ENCODE results near the gene DMD.
"Not testable (repeated sequence)": the region's sequence is repeated elsewhere in the genome, so short reads cannot be mapped to it uniquely, and the experiment has no call there.

The DMD gene

DNA sequence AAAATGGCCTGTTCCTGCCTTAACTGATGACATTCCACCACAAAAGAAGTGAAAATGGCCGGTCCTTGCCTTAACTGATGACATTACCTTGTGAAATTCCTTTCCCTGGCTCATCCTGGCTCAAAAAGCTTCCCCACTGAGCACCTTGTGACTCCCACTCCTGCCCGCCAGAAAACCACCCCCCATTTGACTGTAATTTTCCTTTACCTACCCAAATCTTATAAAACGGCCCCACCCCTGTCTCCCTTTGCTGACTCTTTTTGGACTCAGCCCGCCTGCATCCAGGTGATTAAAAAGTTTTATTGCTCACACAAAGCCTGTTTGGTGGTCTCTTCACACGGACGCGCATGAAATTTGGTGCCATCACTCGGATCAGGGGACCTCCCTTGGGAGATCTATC is 1833.5 kb downstream of the DMD start:
- DNase-seq: not testable (repeated sequence)

- no peak for DNase-seq
Measured at GRCh38 chrX:31376408-31377022, 1834.8 kb downstream of the DMD start.

GRCh38 chrX:31374786-31375185 is 1836.6 kb downstream of the DMD start:
- DNase-seq: no peak

GRCh38 chrX:31371956-31372355 is 1839.4 kb downstream of the DMD start:
- no peak for DNase-seq

- DNase-seq: no peak
Measured at GRCh38 chrX:31367816-31368215, 1843.5 kb downstream of the DMD start.

DNA sequence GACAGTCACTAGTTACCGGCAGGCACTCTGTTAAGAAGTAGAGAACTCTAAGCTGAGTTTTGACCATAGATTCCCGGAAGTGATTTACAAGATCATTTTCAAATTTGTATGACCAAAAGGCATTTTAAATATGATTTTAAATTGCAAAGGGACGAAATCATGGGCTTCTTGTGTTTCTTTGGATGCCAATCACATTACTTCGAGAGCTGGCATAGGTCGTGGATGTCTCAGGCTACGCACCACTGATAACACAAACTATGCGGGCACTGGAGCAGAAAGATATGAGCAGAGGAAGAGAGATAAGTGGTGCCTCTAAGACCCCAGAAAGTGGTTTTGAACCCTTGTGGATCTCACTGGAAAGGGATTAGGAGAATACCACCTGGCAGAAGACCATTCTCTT is 1845.3 kb downstream of the DMD start:
- DNase-seq: no peak

DNA sequence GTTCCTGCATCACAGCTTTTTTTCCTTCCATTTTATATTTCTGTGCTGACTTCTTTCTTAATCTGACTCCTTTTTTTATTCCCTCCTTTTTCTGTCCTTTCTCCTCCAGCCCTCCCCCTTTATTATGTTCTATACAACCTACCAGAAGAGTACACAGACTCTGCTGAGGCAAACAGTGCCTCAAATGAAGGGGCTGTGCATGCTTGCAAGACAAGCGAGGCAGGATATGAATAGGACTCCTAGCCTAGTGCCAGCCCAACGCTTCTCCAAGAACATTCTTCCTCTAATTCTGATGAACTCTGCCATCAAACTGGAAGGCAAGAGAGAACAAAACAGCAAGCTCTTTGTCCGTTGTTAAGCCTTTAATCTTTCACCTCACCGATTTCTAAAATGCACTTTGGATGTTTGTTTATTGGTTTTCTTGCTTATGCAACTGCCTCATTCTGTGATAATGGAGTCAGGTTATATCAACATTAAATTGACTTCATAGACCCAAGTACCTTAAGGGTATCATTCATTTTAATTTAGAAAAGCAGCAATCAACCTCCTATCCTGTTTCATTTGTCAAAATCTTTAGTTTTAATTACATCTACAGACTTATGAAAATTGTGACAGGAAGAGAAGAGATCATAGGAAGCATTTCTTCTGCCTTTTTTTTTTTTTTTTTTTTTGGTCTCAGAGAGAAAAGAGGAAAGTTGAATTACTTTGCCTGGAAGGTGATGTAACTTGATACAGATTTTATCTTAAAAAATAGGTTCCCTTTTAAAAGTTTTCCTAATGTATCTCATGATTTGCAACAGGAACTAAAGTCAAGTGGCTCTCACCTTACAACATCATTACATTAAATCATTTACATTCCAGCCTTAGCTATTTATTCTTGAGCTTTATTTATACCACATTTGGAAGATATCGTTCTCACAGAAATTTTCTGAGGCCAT is 1854.8 kb downstream of the DMD start:
- no peak for DNase-seq

- no peak for DNase-seq
Measured at GRCh38 chrX:31355206-31355955, 1856.0 kb downstream of the DMD start.

DNA sequence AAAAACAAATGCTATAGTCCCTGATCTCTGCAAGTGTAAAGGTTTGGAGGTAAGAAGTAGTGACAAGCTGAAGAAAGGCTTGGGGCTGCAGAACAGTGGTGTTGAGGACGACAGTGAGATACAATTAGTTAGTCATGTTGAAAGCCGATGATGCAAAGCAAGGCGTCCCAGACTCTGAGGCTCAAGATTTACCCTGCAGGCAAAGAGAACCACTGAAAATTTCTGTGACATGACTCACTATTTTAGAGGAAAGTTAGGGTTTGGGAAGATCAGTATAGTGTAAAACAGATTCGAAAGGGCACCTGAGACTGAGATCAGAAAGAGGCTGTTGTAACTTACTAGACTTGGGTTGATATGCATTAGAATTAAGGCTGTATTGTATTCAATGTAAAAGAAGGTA is 1858.3 kb downstream of the DMD start:
- DNase-seq: no peak

DNA sequence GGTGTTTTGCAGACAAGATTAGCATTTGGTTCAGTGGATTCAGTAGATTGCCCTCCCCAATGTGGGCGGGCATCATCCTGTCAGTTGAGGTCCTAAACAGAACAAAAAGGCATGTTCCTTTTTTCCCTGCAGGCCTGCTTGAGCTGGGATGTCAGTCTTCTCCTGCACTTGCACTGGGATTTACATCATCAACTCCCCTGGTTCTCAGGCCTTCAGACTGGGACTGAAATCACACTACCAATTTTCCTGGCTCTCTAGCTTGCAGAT is 1860.6 kb downstream of the DMD start:
- DNase-seq: peak; percentile 1

DNA sequence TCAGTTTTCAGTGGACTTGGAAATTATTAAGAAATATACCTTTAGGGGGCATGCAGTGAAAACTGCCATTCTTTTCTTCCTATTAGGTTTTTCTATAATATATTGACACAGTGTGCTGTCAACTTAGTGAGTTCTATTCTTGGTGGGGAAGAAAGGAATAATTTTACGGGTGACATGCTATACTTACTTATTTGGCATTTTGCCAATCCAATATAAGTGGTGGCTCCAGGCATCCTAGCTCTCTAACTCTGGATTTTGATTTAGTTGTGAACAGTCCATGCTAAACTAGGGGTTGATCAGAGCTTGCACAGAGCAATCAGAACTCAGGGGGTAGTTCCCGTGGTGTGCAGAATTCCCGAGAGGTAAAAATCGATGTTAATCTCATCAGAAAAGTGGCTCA is 1861.8 kb downstream of the DMD start:
- peak; percentile 2 for DNase-seq

DNA sequence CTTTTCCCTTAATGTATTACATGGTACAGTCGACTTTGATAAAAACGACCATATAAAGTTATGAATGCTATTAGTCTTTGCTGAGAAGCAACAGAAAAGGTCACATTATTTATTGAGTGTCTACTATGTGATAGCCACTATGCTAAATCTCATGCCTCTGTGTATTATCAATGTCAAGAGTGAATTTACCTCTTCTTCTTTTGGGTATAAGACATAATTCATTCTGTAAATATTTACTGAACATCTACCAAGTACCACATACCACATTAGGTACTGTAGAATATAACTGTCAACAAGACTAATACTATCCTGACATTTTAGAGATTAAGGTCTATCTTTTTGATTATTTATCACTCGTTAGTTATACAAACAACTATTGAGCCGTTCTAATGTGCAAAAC is 1870.8 kb downstream of the DMD start:
- DNase-seq: no peak

- no peak for DNase-seq
Measured at GRCh38 chrX:31338991-31339350, 1872.4 kb downstream of the DMD start.

- no peak for DNase-seq
Measured at GRCh38 chrX:31337332-31337731, 1874.0 kb downstream of the DMD start.

GRCh38 chrX:31336419-31336818 is 1874.9 kb downstream of the DMD start:
- no peak for DNase-seq

GRCh38 chrX:31334997-31335396 is 1876.4 kb downstream of the DMD start:
- no peak for DNase-seq

DNA sequence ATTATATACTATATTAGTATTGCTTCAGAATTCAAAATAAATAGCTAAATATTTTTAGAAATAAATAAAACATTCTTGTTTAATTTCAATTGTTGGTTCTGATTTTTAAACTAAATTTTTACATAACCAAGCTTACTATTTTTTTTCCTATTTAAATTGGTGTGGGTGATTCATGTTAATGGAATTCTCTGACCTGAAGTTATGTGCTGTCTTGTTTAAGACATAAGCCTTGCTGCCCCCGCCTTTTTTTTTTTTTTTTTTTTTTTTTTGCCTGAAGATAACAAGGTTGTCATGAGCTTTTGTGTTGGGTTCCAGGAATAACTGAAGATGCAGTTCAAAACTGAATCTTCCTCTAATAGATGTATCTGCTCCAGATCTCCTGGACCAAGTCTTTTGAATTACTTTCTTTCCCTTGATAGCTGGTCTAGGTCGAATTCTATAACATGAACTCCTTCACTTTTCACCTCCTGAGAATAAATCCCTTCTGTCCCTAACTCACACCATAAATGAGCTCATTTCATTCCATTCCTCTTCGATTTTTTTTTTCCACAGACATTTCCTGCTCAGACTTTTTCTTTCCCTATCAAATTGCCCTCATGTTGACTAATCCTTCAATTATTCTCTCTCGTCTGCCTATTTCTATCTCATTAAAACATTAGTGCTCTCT is 1878.1 kb downstream of the DMD start:
- no peak for DNase-seq

- no peak for DNase-seq
Measured at GRCh38 chrX:31331928-31332327, 1879.4 kb downstream of the DMD start.

GRCh38 chrX:31331015-31331414 is 1880.3 kb downstream of the DMD start:
- DNase-seq: no peak

DNA sequence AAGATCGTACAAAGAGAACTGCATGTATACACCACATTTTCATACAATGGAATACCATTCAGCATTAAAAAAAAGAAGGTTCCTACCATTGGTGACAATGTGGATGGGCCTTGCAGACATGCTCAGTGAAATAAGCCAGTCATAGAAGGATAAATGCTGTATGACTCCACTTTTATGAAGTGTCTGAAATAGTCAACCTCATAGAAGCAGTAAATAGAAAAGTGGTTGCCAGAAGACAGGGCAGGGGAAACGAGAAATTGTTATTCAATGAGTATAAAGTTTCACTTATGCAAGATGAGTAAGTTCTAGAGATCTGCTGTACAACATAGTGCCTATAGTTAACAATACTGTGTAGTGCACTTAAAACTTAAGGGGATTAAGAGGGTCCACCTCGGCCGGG is 1882.1 kb downstream of the DMD start:
- DNase-seq: no peak

GRCh38 chrX:31323658-31324057 is 1887.7 kb downstream of the DMD start:
- DNase-seq: no peak

GRCh38 chrX:31320740-31321139 is 1890.6 kb downstream of the DMD start:
- DNase-seq: no peak

- DNase-seq: no peak
Measured at GRCh38 chrX:31319586-31319985, 1891.8 kb downstream of the DMD start.

DNA sequence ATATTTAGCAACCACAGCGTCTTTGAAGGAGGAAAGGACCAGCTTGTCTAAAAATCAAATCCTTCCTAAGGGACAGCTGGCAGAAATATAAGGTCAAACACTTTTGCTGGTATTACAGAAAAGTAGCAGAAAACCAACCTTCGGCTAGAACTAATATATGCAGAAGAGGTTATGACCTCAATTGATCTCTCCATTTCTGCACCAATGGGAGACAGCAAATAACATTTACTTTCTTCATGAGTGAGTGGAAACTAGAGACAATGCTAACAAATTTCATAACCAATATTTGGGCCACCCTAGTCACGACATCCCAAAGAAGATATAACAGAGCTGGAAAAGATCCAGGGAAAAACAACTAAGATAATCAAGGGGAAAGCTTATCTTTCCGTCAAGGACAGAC is 1892.5 kb downstream of the DMD start:
- DNase-seq: no peak
